Transverse colon (tissue), 4 donors: Measurements from ENCODE around the gene LRRC14B.

Experiments used
- CTCF ChIP-seq, 5 experiments: fragments of 200-600 bp in 3 of 5; fragments of 450-650 bp in 2 of 5; sonication (generic) in 3 of 5; IDR thresholded peaks; 1 replicate in 2 of 5; 2 replicates in 3 of 5; pipeline ENCODE4 v1.5.1; 2016 to 2017; ENCODE audit warnings: antibody characterized with exemption in 5 of 5, inconsistent platforms in 3 of 5, mild to moderate bottlenecking in 2 of 5, moderate library complexity in 1 of 5
- POLR2A ChIP-seq: fragments of 450-650 bp; IDR thresholded peaks from one replicate; pipeline ENCODE4 v1.6.1; 2016; ENCODE audit warnings: antibody characterized with exemption, mild to moderate bottlenecking, moderate library complexity
- POLR2AphosphoS5 ChIP-seq, 3 donors: sonication (generic); formaldehyde crosslinking; IDR thresholded peaks; one replicate each; pipeline ENCODE4 v1.6.1; 2016; ENCODE audit warnings: antibody characterized with exemption in 3 of 3

GRCh38 chr5:142246-142810, 49.0 kb upstream of the LRRC14B start:
- TF ChIP-seq POLR2A, result no peak
- TF ChIP-seq CTCF (IDR thresholded peaks at IDR 0.05), result no peak
- no peak for TF ChIP-seq POLR2AphosphoS5 (IDR thresholded peaks at IDR 0.05)
